Vagina (tissue), 2 donors: ENCODE measurements around the gene CTBP2. TPM values are rescaled to one million over a fixed set of nuclear protein-coding genes. Genes with fewer than 3 reads are reported as not detected.
"Not testable (repeated sequence)": the region's sequence is repeated elsewhere in the genome, so short reads cannot be mapped to it uniquely, and the experiment has no call there.

Experiments
- DNase-seq, 2 donors: peaks; one replicate each; pipeline ENCODE4 v3.0.0-alpha.2; 2017; ENCODE audit errors: extremely low spot score in 2 of 2
- H3K27ac ChIP-seq: fragments of 200-600 bp; sonication (generic); one replicate; pipeline ENCODE4 v1.5.1; 2019
- H3K27me3 ChIP-seq: fragments of 200-600 bp; sonication (generic); one replicate; pipeline ENCODE4 v1.5.1; 2019
- H3K36me3 ChIP-seq, 2 donors: fragments of 200-600 bp; sonication (generic); one replicate each; pipeline ENCODE4 v1.5.1; 2017 to 2019
- H3K4me1 ChIP-seq: fragments of 200-600 bp; sonication (generic); one replicate; pipeline ENCODE4 v1.5.1; 2019
- H3K4me3 ChIP-seq, 2 donors: fragments of 200-600 bp; sonication (generic); 1 replicate in 1 of 2; 2 replicates in 1 of 2; pipeline ENCODE4 v1.5.1; 2016 to 2019
- H3K9me3 ChIP-seq: fragments of 200-600 bp; sonication (generic); one replicate; pipeline ENCODE4 v1.5.1; 2019
- POLR2A ChIP-seq, 2 donors: fragments of 450-650 bp; IDR thresholded peaks; one replicate each; pipeline ENCODE4 v1.6.1; 2017; ENCODE audit warnings: antibody characterized with exemption in 2 of 2, mild to moderate bottlenecking in 2 of 2, moderate library complexity in 2 of 2
- POLR2AphosphoS5 ChIP-seq, 2 donors: sonication (generic); formaldehyde crosslinking; IDR thresholded peaks; one replicate each; pipeline ENCODE4 v1.9.0; 2017; ENCODE audit warnings: antibody characterized with exemption in 2 of 2, mild to moderate bottlenecking in 2 of 2, low read depth in 1 of 2; ENCODE audit not compliant: insufficient read depth in 1 of 2
- intact Hi-C: fragments of 100-400 bp; cut with DNase I; formaldehyde crosslinking; loops from one replicate; pipeline ENCODE4 v1.15.1; 2023
- total RNA-seq: library from RNA; depleted of rRNA; stranded (reverse); fragments of >200 nt; gene quantifications from one replicate; pipeline ENCODE4 v1.2.3, GENCODE V29; 2016
- TF ChIP-seq, protein P1 (sequence below), 3 experiments: fragments of 450-650 bp in 2 of 3; fragments of 200-600 bp in 1 of 3; sonication (generic) in 1 of 3; IDR thresholded peaks; one replicate each; pipeline ENCODE4 v1.5.1; 2017 to 2019; ENCODE audit warnings: antibody characterized with exemption in 3 of 3, mild to moderate bottlenecking in 2 of 3, moderate library complexity in 2 of 3

The CTBP2 gene
- total RNA-seq, 1 donor from 2014 or later, result 74.4 TPM

GRCh38 chr10:125169279-125169678 lies 8.9 kb upstream of the CTBP2 start:
- no peak overlapping the region for H3K4me3 ChIP-seq
- H3K36me3 ChIP-seq, result no peaks in the 10 kb centered on the region
- TF ChIP-seq, protein P1, sequence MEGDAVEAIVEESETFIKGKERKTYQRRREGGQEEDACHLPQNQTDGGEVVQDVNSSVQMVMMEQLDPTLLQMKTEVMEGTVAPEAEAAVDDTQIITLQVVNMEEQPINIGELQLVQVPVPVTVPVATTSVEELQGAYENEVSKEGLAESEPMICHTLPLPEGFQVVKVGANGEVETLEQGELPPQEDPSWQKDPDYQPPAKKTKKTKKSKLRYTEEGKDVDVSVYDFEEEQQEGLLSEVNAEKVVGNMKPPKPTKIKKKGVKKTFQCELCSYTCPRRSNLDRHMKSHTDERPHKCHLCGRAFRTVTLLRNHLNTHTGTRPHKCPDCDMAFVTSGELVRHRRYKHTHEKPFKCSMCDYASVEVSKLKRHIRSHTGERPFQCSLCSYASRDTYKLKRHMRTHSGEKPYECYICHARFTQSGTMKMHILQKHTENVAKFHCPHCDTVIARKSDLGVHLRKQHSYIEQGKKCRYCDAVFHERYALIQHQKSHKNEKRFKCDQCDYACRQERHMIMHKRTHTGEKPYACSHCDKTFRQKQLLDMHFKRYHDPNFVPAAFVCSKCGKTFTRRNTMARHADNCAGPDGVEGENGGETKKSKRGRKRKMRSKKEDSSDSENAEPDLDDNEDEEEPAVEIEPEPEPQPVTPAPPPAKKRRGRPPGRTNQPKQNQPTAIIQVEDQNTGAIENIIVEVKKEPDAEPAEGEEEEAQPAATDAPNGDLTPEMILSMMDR (IDR thresholded peaks at IDR 0.05), result no peak
- TF ChIP-seq POLR2AphosphoS5 (IDR thresholded peaks at IDR 0.05; ENCODE audit: insufficient read depth in 1 of 2, low read depth in 1 of 2), result no peak
- no peak for TF ChIP-seq POLR2A (IDR thresholded peaks at IDR 0.05)
- no peaks in the 10 kb centered on the region for H3K4me1 ChIP-seq
- H3K9me3 ChIP-seq, result no peaks in the 10 kb centered on the region
- intact Hi-C loops, result no loop called here
- no peak for DNase-seq
- H3K27me3 ChIP-seq, result no peaks in the 10 kb centered on the region
- no peak overlapping the region for H3K27ac ChIP-seq

DNA sequence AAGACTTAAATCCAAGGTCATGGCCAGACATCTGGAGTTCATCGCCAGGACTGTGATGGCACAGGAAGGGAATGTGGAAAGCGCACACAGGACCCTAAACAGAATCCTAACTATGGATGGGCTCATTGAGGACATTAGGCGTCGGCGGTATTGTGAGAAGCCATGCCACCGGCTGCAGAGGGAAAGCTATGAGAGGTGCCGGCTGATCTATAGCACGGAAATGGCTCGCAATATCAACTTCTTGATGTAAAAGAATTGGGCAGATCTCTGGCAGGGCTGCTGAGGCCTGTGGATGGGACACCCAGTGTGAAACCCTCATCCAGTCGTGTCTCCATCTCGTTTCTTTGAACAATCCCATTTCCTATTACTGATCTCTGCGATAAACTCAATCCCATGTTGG lies 6.3 kb upstream of the CTBP2 start:
- peaks cover 7% of the 10 kb centered on the region for H3K4me1 ChIP-seq
- intact Hi-C loops, result no loop called here
- H3K27me3 ChIP-seq, result no peaks in the 10 kb centered on the region
- no peak overlapping the region for H3K27ac ChIP-seq
- no peak for DNase-seq
- H3K4me3 ChIP-seq, result no peak overlapping the region
- no peaks in the 10 kb centered on the region for H3K36me3 ChIP-seq
- TF ChIP-seq POLR2AphosphoS5 (IDR thresholded peaks at IDR 0.05; ENCODE audit: insufficient read depth in 1 of 2, low read depth in 1 of 2) (no peak), POLR2A (IDR thresholded peaks at IDR 0.05) (no peak)
- TF ChIP-seq, protein P1 (IDR thresholded peaks at IDR 0.05), result no peak
- H3K9me3 ChIP-seq, result no peaks in the 10 kb centered on the region

- H3K4me3 ChIP-seq, result no peak overlapping the region
- H3K27me3 ChIP-seq, result no peaks in the 10 kb centered on the region
- H3K4me1 ChIP-seq, result peaks cover 7% of the 10 kb centered on the region
- DNase-seq, result no peak
- no peak overlapping the region for H3K27ac ChIP-seq
- no peaks in the 10 kb centered on the region for H3K9me3 ChIP-seq
- intact Hi-C loops, result no loop called here
- TF ChIP-seq POLR2AphosphoS5 (IDR thresholded peaks at IDR 0.05; ENCODE audit: insufficient read depth in 1 of 2, low read depth in 1 of 2) (no peak), POLR2A (IDR thresholded peaks at IDR 0.05) (no peak)
- TF ChIP-seq, protein P1 (IDR thresholded peaks at IDR 0.05), result no peak
- no peaks in the 10 kb centered on the region for H3K36me3 ChIP-seq
These were observed 5.5 kb upstream of the CTBP2 start for GRCh38 chr10:125165584-125166573.

DNA sequence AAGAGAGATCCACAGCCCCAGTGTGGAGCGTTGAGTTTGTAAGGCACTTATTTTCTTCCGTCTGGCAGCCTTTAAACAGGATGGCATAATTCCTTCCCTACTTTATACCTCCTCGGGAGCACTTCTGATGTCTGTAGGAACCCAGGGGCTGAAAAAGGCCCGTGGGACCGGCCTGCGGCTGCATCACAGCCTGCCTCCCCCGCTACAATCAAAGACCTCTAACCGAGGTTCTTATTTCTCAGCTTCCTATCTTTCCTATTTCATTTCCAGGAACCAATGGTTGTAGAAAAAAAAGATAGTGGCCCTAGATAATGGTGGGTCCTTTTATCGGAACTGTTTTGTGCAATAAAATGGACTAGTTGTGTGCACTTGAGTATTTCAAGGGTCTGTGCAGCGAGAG lies 4.1 kb upstream of the CTBP2 start:
- H3K27ac ChIP-seq, result no peak overlapping the region
- TF ChIP-seq POLR2A (IDR thresholded peaks at IDR 0.05) (no peak), POLR2AphosphoS5 (IDR thresholded peaks at IDR 0.05; ENCODE audit: insufficient read depth in 1 of 2, low read depth in 1 of 2) (no peak)
- TF ChIP-seq, protein P1 (IDR thresholded peaks at IDR 0.05), result no peak
- no peaks in the 10 kb centered on the region for H3K9me3 ChIP-seq
- intact Hi-C loops, result no loop called here
- DNase-seq, result no peak
- H3K36me3 ChIP-seq, result no peaks in the 10 kb centered on the region
- no peak overlapping the region for H3K4me3 ChIP-seq
- no peaks in the 10 kb centered on the region for H3K27me3 ChIP-seq
- peaks cover 7% of the 10 kb centered on the region for H3K4me1 ChIP-seq

GRCh38 chr10:125163803-125164202 lies 3.4 kb upstream of the CTBP2 start:
- peaks cover 7% of the 10 kb centered on the region for H3K4me1 ChIP-seq
- H3K9me3 ChIP-seq, result no peaks in the 10 kb centered on the region
- intact Hi-C loops, result no loop called here
- H3K4me3 ChIP-seq, result no peak overlapping the region
- H3K36me3 ChIP-seq, result no peaks in the 10 kb centered on the region
- no peaks in the 10 kb centered on the region for H3K27me3 ChIP-seq
- DNase-seq, result no peak
- no peak overlapping the region for H3K27ac ChIP-seq
- no peak for TF ChIP-seq POLR2AphosphoS5 (IDR thresholded peaks at IDR 0.05; ENCODE audit: insufficient read depth in 1 of 2, low read depth in 1 of 2)
- TF ChIP-seq, protein P1 (IDR thresholded peaks at IDR 0.05), result no peak
- TF ChIP-seq POLR2A (IDR thresholded peaks at IDR 0.05), result no peak

DNA sequence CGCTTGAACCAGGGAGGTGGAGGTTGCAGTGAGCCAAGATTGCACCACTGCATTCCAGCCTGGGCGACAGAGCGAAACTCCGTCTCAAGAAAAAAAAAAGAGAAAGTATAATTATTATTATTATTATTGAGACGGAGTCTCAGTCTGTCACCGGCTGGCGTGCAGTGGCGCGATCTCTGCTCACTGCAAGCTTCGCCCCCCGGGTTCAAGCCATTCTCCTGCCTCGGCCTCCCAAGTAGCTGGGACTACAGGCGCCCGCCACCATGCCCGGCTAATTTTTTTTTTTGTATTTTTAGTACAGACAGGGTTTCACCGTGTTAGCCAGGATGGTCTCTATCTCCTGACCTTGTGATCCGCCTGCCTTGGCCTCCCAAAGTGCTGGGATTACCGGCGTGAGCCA lies 2.9 kb upstream of the CTBP2 start:
- H3K27ac ChIP-seq, H3K36me3 ChIP-seq, H3K27me3 ChIP-seq, DNase-seq, intact Hi-C loops, H3K4me1 ChIP-seq, H3K9me3 ChIP-seq, H3K4me3 ChIP-seq: not testable (repeated sequence)
